IMR-90 (cell line): ENCODE measurements around the gene LDLRAD3. TPM values are rescaled to one million over a fixed set of nuclear protein-coding genes. Genes with fewer than 3 reads are reported as not detected.

ENCODE experiments used
- ATAC-seq: fragments of 200-7000 bp; cut with Tn5 transposase; 2 replicates; pipeline ENCODE4 v1.9.1; 2020; ENCODE audit warnings: low read depth, mild to moderate bottlenecking, moderate library complexity
- BruUV-seq: library from RNA; stranded (reverse); fragments of 400-500 nt; replicated peaks from 2 replicates; lab custom pipeline; 2021; lab: Mats Ljungman, UMichigan
- CTCF ChIA-PET: fragments of 300-600 bp; formaldehyde crosslinking; extraction: SDS; loops from one replicate; lab custom pipeline; 2021; ENCODE audit warnings: antibody characterized with exemption; lab: Yijun Ruan, JAX
- POLR2A ChIA-PET: fragments of 300-600 bp; sonication (Branson Sonifier 250); formaldehyde crosslinking; loops from one replicate; lab custom pipeline; 2022; ENCODE audit warnings: antibody characterized with exemption; ENCODE audit not compliant: unreplicated experiment; lab: Charles Lee
- DNase-seq: peaks from one replicate; pipeline ENCODE4 v3.0.0; 2013
- H2AFZ ChIP-seq: replicated peaks from 2 replicates; pipeline ENCODE3; 2013; ENCODE audit warnings: low read length, mild to moderate bottlenecking; ENCODE audit not compliant: poor library complexity
- H2AK5ac ChIP-seq: 2 replicates; pipeline ENCODE4 v1.6.1; 2013; ENCODE audit warnings: low read depth, low read length, inconsistent platforms
- H2AK9ac ChIP-seq: replicated peaks from 2 replicates; pipeline ENCODE3; 2013; ENCODE audit warnings: mild to moderate bottlenecking, low read depth, low read length, moderate library complexity; ENCODE audit not compliant: poor library complexity
- H2BK120ac ChIP-seq: 2 replicates; pipeline ENCODE4 v1.6.1; 2013; ENCODE audit warnings: low read depth, low read length, inconsistent platforms
- H2BK15ac ChIP-seq: 3 replicates; pipeline ENCODE4 v1.6.1; 2013; ENCODE audit warnings: low read depth, low read length, inconsistent platforms
- H2BK20ac ChIP-seq: 2 replicates; pipeline ENCODE4 v1.6.1; 2013; ENCODE audit warnings: low read depth, mild to moderate bottlenecking, inconsistent platforms, low read length, moderate library complexity
- H2BK5ac ChIP-seq: 2 replicates; pipeline ENCODE4 v1.6.1; 2013; ENCODE audit warnings: mild to moderate bottlenecking, low read depth, low read length, inconsistent platforms; ENCODE audit not compliant: poor library complexity, severe bottlenecking
- H3K14ac ChIP-seq: replicated peaks from 2 replicates; pipeline ENCODE4 v1.6.1; 2013; ENCODE audit warnings: low read depth, low read length, inconsistent platforms
- H3K18ac ChIP-seq: 2 replicates; pipeline ENCODE4 v1.6.1; 2013; ENCODE audit warnings: low read depth, low read length, control low read depth
- H3K23ac ChIP-seq: 2 replicates; pipeline ENCODE4 v1.6.1; 2013; ENCODE audit warnings: low read depth, low read length, inconsistent platforms
- H3K27ac ChIP-seq: 2 replicates; pipeline ENCODE4 v1.5.1; 2013; ENCODE audit warnings: mild to moderate bottlenecking, control low read depth, low read length; ENCODE audit not compliant: insufficient read depth
- H3K27me3 ChIP-seq: 2 replicates; pipeline ENCODE4 v1.6.1; 2013; ENCODE audit warnings: low read length; ENCODE audit not compliant: control insufficient read depth, insufficient read depth
- H3K36me3 ChIP-seq: 2 replicates; pipeline ENCODE4 v1.6.1; 2013; ENCODE audit warnings: low read length, mixed read lengths; ENCODE audit not compliant: control insufficient read depth, insufficient read depth
- H3K4ac ChIP-seq: 2 replicates; pipeline ENCODE4 v1.6.1; 2013; ENCODE audit warnings: low read depth, low read length, inconsistent platforms
- H3K4me1 ChIP-seq: 2 replicates; pipeline ENCODE4 v1.6.1; 2013; ENCODE audit warnings: low read length, mixed read lengths; ENCODE audit not compliant: control insufficient read depth, insufficient read depth
- H3K4me2 ChIP-seq: 2 replicates; pipeline ENCODE4 v1.6.1; 2013; ENCODE audit warnings: low read depth, mild to moderate bottlenecking, control low read depth, low read length, moderate library complexity
- H3K4me3 ChIP-seq: 2 replicates; pipeline ENCODE4 v1.5.1; 2013; ENCODE audit warnings: low read depth, mild to moderate bottlenecking, control low read depth, low read length, moderate library complexity; ENCODE audit not compliant: insufficient read depth
- H3K56ac ChIP-seq: 2 replicates; pipeline ENCODE4 v1.6.1; 2013; ENCODE audit warnings: low read length, inconsistent platforms; ENCODE audit not compliant: insufficient read depth; ENCODE audit errors: extremely low read depth
- H3K79me1 ChIP-seq, 2 experiments: 2 replicates each; pipeline ENCODE4 v1.6.1; 2013; ENCODE audit warnings: low read length in 2 of 2, inconsistent platforms in 1 of 2, low read depth in 1 of 2
- H3K9ac ChIP-seq: 2 replicates; pipeline ENCODE4 v1.6.1; 2013; ENCODE audit warnings: low read depth, low read length, control low read depth
- H3K9me1 ChIP-seq: 2 replicates; pipeline ENCODE4 v1.6.1; 2013; ENCODE audit warnings: low read length, inconsistent platforms; ENCODE audit not compliant: insufficient read depth
- H3K9me3 ChIP-seq: 2 replicates; pipeline ENCODE4 v1.6.1; 2013; ENCODE audit warnings: low read length; ENCODE audit not compliant: control insufficient read depth, insufficient read depth
- H4K20me1 ChIP-seq: 2 replicates; pipeline ENCODE4 v1.6.1; 2013; ENCODE audit warnings: low read length, inconsistent platforms; ENCODE audit not compliant: insufficient read depth
- H4K5ac ChIP-seq: 2 replicates; pipeline ENCODE4 v1.6.1; 2013; ENCODE audit warnings: mild to moderate bottlenecking, low read depth, low read length, control low read depth
- H4K8ac ChIP-seq, 2 experiments: 2 replicates each; pipeline ENCODE4 v1.6.1; 2013; ENCODE audit warnings: low read depth in 2 of 2, low read length in 2 of 2, control low read depth in 1 of 2, inconsistent platforms in 1 of 2
- H4K91ac ChIP-seq: 2 replicates; pipeline ENCODE4 v1.6.1; 2013; ENCODE audit warnings: low read depth, low read length, inconsistent platforms; ENCODE audit not compliant: insufficient read depth
- RFX5 ChIP-seq: IDR thresholded peaks from 2 replicates; pipeline ENCODE4 v1.8.0; 2012; ENCODE audit warnings: low read depth, mild to moderate bottlenecking, low read length, moderate library complexity
- SMC3 ChIP-seq: fragments of 150-350 bp; IDR thresholded peaks from 2 replicates; pipeline ENCODE4 v1.6.1; 2016; ENCODE audit warnings: low read depth, mild to moderate bottlenecking, antibody characterized with exemption, low read length, moderate library complexity
- WGBS, 2 experiments: methylation state at CpG; one replicate each; pipeline versions ENCODE4 v1.1.5 to v1.1.7; 2013; ENCODE audit warnings: missing lambda C conversion rate in 2 of 2; ENCODE audit not compliant: insufficient read length in 1 of 2; ENCODE audit errors: extremely low coverage in 2 of 2; 5-methylcytosine and 5-hydroxymethylcytosine counted together
- dilution Hi-C: fragments of 300-500 bp; cut with HindIII; formaldehyde crosslinking; loops from one replicate; pipeline ENCODE4 v1.14.3; 2018; ENCODE audit warnings: low sequenced_read_pairs; ENCODE audit not compliant: unreplicated experiment
- in situ Hi-C: fragments of 300-500 bp; cut with MboI; formaldehyde crosslinking; loops from 3 replicates; pipeline ENCODE4 v1.14.3; 2019; ENCODE audit warnings: low sequenced_read_pairs, inconsistent platforms, mixed read lengths
- intact Hi-C: fragments of 100-400 bp; cut with micrococcal nuclease; formaldehyde crosslinking; loops from 2 replicates; pipeline ENCODE4 v1.10.0; 2022
- polyA plus RNA-seq, 3 experiments: library from polyadenylated mRNA; depleted of rRNA; stranded (reverse); fragments of >200 nt; gene quantifications; 2 replicates each; pipeline ENCODE4 v1.2.3, GENCODE V29; 2012; ENCODE audit warnings: low replicate concordance in 1 of 3
- total RNA-seq: library from RNA; depleted of rRNA; stranded (reverse); fragments of >200 nt; gene quantifications from 2 replicates; pipeline ENCODE4 v1.2.3, GENCODE V29; 2012

Gene LDLRAD3
- total and polyA plus RNA-seq, 2 of the 4 experiments (the other 2 are of a cell fraction): 2.7 to 6.4 TPM

DNA sequence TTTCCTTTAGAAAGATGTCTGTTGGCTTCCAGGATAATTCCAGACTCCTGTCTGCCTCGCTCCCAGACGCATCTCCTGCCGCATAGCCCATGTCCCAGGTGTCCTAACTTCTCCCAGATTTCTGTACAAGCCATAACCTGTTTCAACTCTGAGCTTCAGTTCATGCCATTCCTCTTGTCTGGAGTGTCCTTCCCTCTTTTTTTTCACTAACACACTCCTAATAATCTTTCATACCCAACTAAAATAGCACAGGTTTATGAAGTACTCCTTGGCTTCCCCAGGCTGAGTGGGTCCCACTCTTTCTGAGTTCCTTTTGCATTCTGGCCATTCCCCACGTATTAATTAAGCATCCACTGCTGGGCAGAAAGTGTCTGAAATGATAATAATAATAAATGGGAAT lies 123.0 kb downstream of the LDLRAD3 start:
- Histone ChIP-seq H3K9me3 (peaks cover 4% of the 10 kb centered on the region; the same call in 1 of the 2 replicates), H3K18ac (no peak overlapping the region), H4K8ac (no peak overlapping the region), H3K27ac (no peak overlapping the region), H3K23ac (no peak overlapping the region), H3K4me1 (no peaks in the 10 kb centered on the region; the same call in 1 of the 2 replicates), H3K4ac (no peak overlapping the region), H2AK9ac (no peak overlapping the region), H2BK15ac (no peak overlapping the region), H2BK20ac (no peak overlapping the region), H3K27me3 (no peaks in the 10 kb centered on the region), H2AK5ac (no peak overlapping the region), H3K4me3 (no peak overlapping the region), H3K9me1 (no peaks in the 10 kb centered on the region), H3K56ac (no peak overlapping the region), H3K36me3 (no peaks in the 10 kb centered on the region), H3K4me2 (no peak overlapping the region), H4K20me1 (no peaks in the 10 kb centered on the region), H4K5ac (no peak overlapping the region), H4K91ac (no peak overlapping the region), H2BK5ac (no peak overlapping the region), H3K9ac (no peak overlapping the region), H2AFZ (no peak overlapping the region), H3K14ac (no peak overlapping the region), H3K79me1 (no peaks in the 10 kb centered on the region), H2BK120ac (no peak overlapping the region)
- ATAC-seq (no peak), DNase-seq (no peak)
- 100% methylated on average over 3 of the region's 4 CpGs; no CpG with 5 or more reads in 1 of the 2 experiments for WGBS, 2 experiments
- CTCF ChIA-PET: no interaction called here
- intact Hi-C loops: no loop called here
- no TSS peak for BruUV-seq
- TF ChIP-seq SMC3 (no peak), RFX5 (no peak)
- POLR2A ChIA-PET: no interaction called here
- dilution Hi-C loops: no loop called here
- in situ Hi-C loops: no loop called here
